Breast epithelium (tissue), 3 donors: ENCODE results near the gene MINDY3.

Experiments used
- POLR2A ChIP-seq: fragments of 450-650 bp; IDR thresholded peaks from one replicate; pipeline ENCODE4 v1.6.1; 2016; ENCODE audit warnings: antibody characterized with exemption, mild to moderate bottlenecking, moderate library complexity
- POLR2AphosphoS5 ChIP-seq, 3 donors: sonication (generic); formaldehyde crosslinking; IDR thresholded peaks; one replicate each; pipeline ENCODE4 v1.6.1; 2017; ENCODE audit warnings: antibody characterized with exemption in 3 of 3
- TF ChIP-seq, protein P1 (sequence below), 3 donors: fragments of 450-650 bp; IDR thresholded peaks; one replicate each; pipeline ENCODE4 v1.5.1; 2016 to 2017; ENCODE audit warnings: antibody characterized with exemption in 3 of 3, mild to moderate bottlenecking in 3 of 3, moderate library complexity in 3 of 3

GRCh38 chr10:15901889-15902288 is 41.6 kb upstream of the MINDY3 start:
- TF ChIP-seq, protein P1, sequence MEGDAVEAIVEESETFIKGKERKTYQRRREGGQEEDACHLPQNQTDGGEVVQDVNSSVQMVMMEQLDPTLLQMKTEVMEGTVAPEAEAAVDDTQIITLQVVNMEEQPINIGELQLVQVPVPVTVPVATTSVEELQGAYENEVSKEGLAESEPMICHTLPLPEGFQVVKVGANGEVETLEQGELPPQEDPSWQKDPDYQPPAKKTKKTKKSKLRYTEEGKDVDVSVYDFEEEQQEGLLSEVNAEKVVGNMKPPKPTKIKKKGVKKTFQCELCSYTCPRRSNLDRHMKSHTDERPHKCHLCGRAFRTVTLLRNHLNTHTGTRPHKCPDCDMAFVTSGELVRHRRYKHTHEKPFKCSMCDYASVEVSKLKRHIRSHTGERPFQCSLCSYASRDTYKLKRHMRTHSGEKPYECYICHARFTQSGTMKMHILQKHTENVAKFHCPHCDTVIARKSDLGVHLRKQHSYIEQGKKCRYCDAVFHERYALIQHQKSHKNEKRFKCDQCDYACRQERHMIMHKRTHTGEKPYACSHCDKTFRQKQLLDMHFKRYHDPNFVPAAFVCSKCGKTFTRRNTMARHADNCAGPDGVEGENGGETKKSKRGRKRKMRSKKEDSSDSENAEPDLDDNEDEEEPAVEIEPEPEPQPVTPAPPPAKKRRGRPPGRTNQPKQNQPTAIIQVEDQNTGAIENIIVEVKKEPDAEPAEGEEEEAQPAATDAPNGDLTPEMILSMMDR (IDR thresholded peaks at IDR 0.05), result no peak
- TF ChIP-seq POLR2A (no peak), POLR2AphosphoS5 (IDR thresholded peaks at IDR 0.05) (no peak)
